B cell (primary cell): Measurements from ENCODE around the gene N4BP2. TPM values are rescaled to one million over a fixed set of nuclear protein-coding genes. Genes with fewer than 3 reads are reported as not detected.

Experiments used
- ATAC-seq: fragments of 200-7000 bp; cut with Tn5 transposase; one replicate; pipeline ENCODE4 v1.10.0; 2021; ENCODE audit warnings: low read depth, mild to moderate bottlenecking, moderate number of reproducible peaks, moderate library complexity
- CTCF ChIA-PET: fragments of 350-600 bp; sonication (Branson Sonifier 250); formaldehyde crosslinking; loops from one replicate; lab custom pipeline; 2021; ENCODE audit warnings: antibody characterized with exemption, inconsistent platforms; lab: Charles Lee
- POLR2A ChIA-PET: fragments of 350-600 bp; sonication (Branson Sonifier 250); formaldehyde crosslinking; loops from one replicate; lab custom pipeline; 2021; ENCODE audit warnings: antibody characterized with exemption; lab: Charles Lee
- DNase-seq: peaks from one replicate; pipeline ENCODE4 v3.0.0; 2013
- H2AFZ ChIP-seq: 2 replicates; pipeline ENCODE4 v1.6.1; 2012; ENCODE audit warnings: mild to moderate bottlenecking, low read depth, low read length; ENCODE audit not compliant: insufficient read depth, poor library complexity, severe bottlenecking
- H3K27ac ChIP-seq, 2 donors: 1 replicate in 1 of 2; 2 replicates in 1 of 2; pipeline ENCODE4 v1.5.1; 2012 to 2013; ENCODE audit warnings: low read length in 2 of 2, mild to moderate bottlenecking in 2 of 2, moderate library complexity in 1 of 2
- H3K27me3 ChIP-seq, 4 experiments: fragments of 200-600 bp in 1 of 4; sonication (generic) in 1 of 4; replicated peaks in 1 of 4; 1 replicate in 2 of 4; 2 replicates in 2 of 4; pipeline versions ENCODE4 v1.6.1 to v1.7.0; 2013 to 2016; ENCODE audit warnings: low read length in 3 of 4, mild to moderate bottlenecking in 2 of 4, mixed read lengths in 1 of 4, moderate library complexity in 1 of 4; ENCODE audit not compliant: insufficient read depth in 4 of 4, control insufficient read depth in 3 of 4; ENCODE audit errors: control extremely low read depth in 1 of 4
- H3K36me3 ChIP-seq, 2 experiments: replicated peaks in 1 of 2; 1 replicate in 1 of 2; 2 replicates in 1 of 2; pipeline versions ENCODE4 v1.6.1 to v1.7.1; 2013; ENCODE audit warnings: low read length in 1 of 2; ENCODE audit not compliant: insufficient read depth in 2 of 2, control insufficient read depth in 1 of 2; ENCODE audit errors: control extremely low read depth in 1 of 2, extremely low read depth in 1 of 2
- H3K4me1 ChIP-seq, 2 donors: fragments of 200-600 bp in 1 of 2; sonication (generic) in 1 of 2; 1 replicate in 1 of 2; 2 replicates in 1 of 2; pipeline versions ENCODE4 v1.5.1 to v1.6.1; 2013 to 2017; ENCODE audit warnings: low read length in 2 of 2; ENCODE audit not compliant: control insufficient read depth in 2 of 2, insufficient read depth in 2 of 2
- H3K4me2 ChIP-seq: replicated peaks from 2 replicates; pipeline ENCODE3; 2012; ENCODE audit warnings: mild to moderate bottlenecking, low read depth, low read length; ENCODE audit not compliant: poor library complexity, severe bottlenecking
- H3K4me3 ChIP-seq, 5 experiments: fragments of 200-600 bp in 1 of 5; sonication (generic) in 1 of 5; 1 replicate in 3 of 5; 2 replicates in 2 of 5; pipeline versions ENCODE4 v1.5.1 to v1.7.0; 2011 to 2016; ENCODE audit warnings: low read length in 4 of 5, mild to moderate bottlenecking in 4 of 5, low read depth in 2 of 5, control low read depth in 1 of 5, moderate library complexity in 1 of 5; ENCODE audit not compliant: insufficient read depth in 1 of 5; ENCODE audit errors: control extremely low read depth in 1 of 5, extremely low read depth in 1 of 5
- H3K79me2 ChIP-seq: fragments of 200-600 bp; sonication (generic); one replicate; pipeline ENCODE4 v1.6.0; 2016; ENCODE audit warnings: low read length; ENCODE audit not compliant: control insufficient read depth, insufficient read depth
- H3K9ac ChIP-seq: fragments of 200-600 bp; sonication (generic); 2 replicates; pipeline ENCODE4 v1.6.1; 2017; ENCODE audit warnings: mild to moderate bottlenecking, low read length, moderate library complexity
- H3K9me3 ChIP-seq, 3 donors: one replicate each; pipeline versions ENCODE4 v1.6.1 to v1.7.1; 2013; ENCODE audit warnings: low read length in 2 of 3; ENCODE audit not compliant: control insufficient read depth in 2 of 3, insufficient read depth in 1 of 3; ENCODE audit errors: control extremely low read depth in 1 of 3
- H4K20me1 ChIP-seq: 2 replicates; pipeline ENCODE4 v1.6.0; 2012; ENCODE audit warnings: mild to moderate bottlenecking, low read length; ENCODE audit not compliant: insufficient read depth, control insufficient read depth, poor library complexity, severe bottlenecking
- H3K27ac Mint-ChIP-seq: one replicate; pipeline ENCODE4 v1.8.0; 2021; ENCODE audit warnings: mixed read lengths
- H3K27me3 Mint-ChIP-seq: one replicate; pipeline ENCODE4 v1.8.0; 2021; ENCODE audit warnings: mixed read lengths
- H3K4me1 Mint-ChIP-seq: one replicate; pipeline ENCODE4 v1.8.0; 2021; ENCODE audit warnings: mixed read lengths
- H3K4me3 Mint-ChIP-seq: one replicate; pipeline ENCODE4 v1.8.0; 2021; ENCODE audit warnings: mixed read lengths
- H3K9me3 Mint-ChIP-seq: one replicate; pipeline ENCODE4 v1.8.0; 2022; ENCODE audit warnings: mixed read lengths; ENCODE audit not compliant: insufficient read depth
- CTCF ChIP-seq: fragments of 200-600 bp; IDR thresholded peaks from one replicate; pipeline ENCODE4 v1.8.0; 2022; ENCODE audit warnings: antibody characterized with exemption, mild to moderate bottlenecking
- EZH2 ChIP-seq: IDR thresholded peaks from 2 replicates; pipeline ENCODE4 v1.6.1; 2012; ENCODE audit warnings: borderline replicate concordance, low read depth, mild to moderate bottlenecking, moderate library complexity, low read length; ENCODE audit not compliant: insufficient read depth, poor library complexity, severe bottlenecking
- WGBS: methylation state at CpG from one replicate; pipeline ENCODE4 v1.1.5; 2013; ENCODE audit warnings: missing lambda C conversion rate; ENCODE audit not compliant: insufficient coverage; 5-methylcytosine and 5-hydroxymethylcytosine counted together
- intact Hi-C: fragments of 100-400 bp; cut with micrococcal nuclease; formaldehyde crosslinking; loops from one replicate; pipeline ENCODE4 v1.10.0; 2022
- polyA plus RNA-seq: library from polyadenylated mRNA; depleted of rRNA; stranded (reverse); fragments of >200 nt; gene quantifications from 2 replicates; pipeline ENCODE4 v1.2.3, GENCODE V29; 2012
- total RNA-seq, 2 donors: library from RNA; stranded (reverse); fragments of 120-200 nt in 1 of 2; gene quantifications; 1 replicate in 1 of 2; 2 replicates in 1 of 2; pipeline versions ENCODE4 v1.2.3 to v1.2.4, GENCODE V29; 2013 to 2022

N4BP2 gene
- total and polyA plus RNA-seq, 2 donors (not counting 1 experiment from before 2014, with no cell fraction given) = 2.4 to 12.8 TPM

- peak overlapping the region in 1 of 5 experiments; percentile 43 for H3K4me3 ChIP-seq
- H3K9ac ChIP-seq = peak overlapping the region; percentile 10
- peaks cover 0 to 2% (median 0%) of the 10 kb centered on the region in 3 donors for H3K9me3 ChIP-seq
- Mint-ChIP-seq H3K27me3 (no peaks in the 10 kb centered on the region), H3K4me3 (peak overlapping the region; percentile 71), H3K4me1 (peaks cover 59% of the 10 kb centered on the region), H3K9me3 (no peaks in the 10 kb centered on the region), H3K27ac (peak overlapping the region; percentile 92)
- peaks cover 55 to 73% of the 10 kb centered on the region in 2 donors for H3K4me1 ChIP-seq
- H4K20me1 ChIP-seq = no peaks in the 10 kb centered on the region
- DNase-seq (peak; percentile 65), ATAC-seq (peak; percentile 12)
- no peak overlapping the region for H2AFZ ChIP-seq
- H3K27ac ChIP-seq = peak overlapping the region; percentile 92 to 94
- no peaks in the 10 kb centered on the region for H3K27me3 ChIP-seq
- CTCF ChIA-PET = interaction anchor here (1.2 to 9.3 kb wide), 11 partner anchors 12 to 133 kb away, joined by 3 to 93 read pairs (median 5); partner anchors contain the start of gene RHOH
- no peaks in the 10 kb centered on the region for H3K36me3 ChIP-seq
- H3K79me2 ChIP-seq = peaks cover 27% of the 10 kb centered on the region
- H3K4me2 ChIP-seq = peak overlapping the region; percentile 80
- TF ChIP-seq EZH2 (no peak), CTCF (no peak)
- 58% methylated on average over 7 of the region's 12 CpGs for WGBS
- intact Hi-C loops = loop anchor here (1.0 kb wide), 1 partner anchor 11 kb away; no protein-coding TSS in a partner anchor
- POLR2A ChIA-PET = interaction anchor here (0.7 to 4.1 kb wide), 5 partner anchors 12 to 142 kb away, joined by 5 to 40 read pairs (median 5); no protein-coding TSS in a partner anchor
Observed at GRCh38 chr4:40183615-40184411, 127.2 kb downstream of the N4BP2 start.
